Right ventricle myocardium inferior (tissue), 1 donor: ENCODE measurements around the gene EYA2. TPM values are rescaled to one million over a fixed set of nuclear protein-coding genes. Genes with fewer than 3 reads are reported as not detected.

Experiments
- ATAC-seq: fragments of 200-7000 bp; cut with Tn5 transposase; one replicate; pipeline ENCODE4 v1.9.1; 2020; ENCODE audit warnings: mild to moderate bottlenecking, moderate library complexity
- DNase-seq: peaks from one replicate; pipeline ENCODE4 v3.0.0; 2021; ENCODE audit errors: missing footprints
- intact Hi-C: fragments of 100-400 bp; cut with DNase I; formaldehyde crosslinking; loops from one replicate; pipeline ENCODE4 v1.11.0; 2022
- microRNA-seq: library from miRNA; unstranded; fragments of <30 nt; microRNA quantifications from one replicate; pipeline ENCODE4 v1.2.0, GENCODE V29; 2020
- total RNA-seq: library from RNA; stranded (reverse); fragmentation: NEBNext Ultra II Directional; extraction: Animal tissue kit (Norgen Biotek cat#: 25700); gene quantifications from one replicate; pipeline ENCODE4 v1.2.1, GENCODE V29; 2021
- donor health status: DM: no; HTN: yes; CAD: no; lungs with severe emphysema.

Gene EYA2
- total RNA-seq, 1 donor from 2014 or later: 1.5 TPM

DNA sequence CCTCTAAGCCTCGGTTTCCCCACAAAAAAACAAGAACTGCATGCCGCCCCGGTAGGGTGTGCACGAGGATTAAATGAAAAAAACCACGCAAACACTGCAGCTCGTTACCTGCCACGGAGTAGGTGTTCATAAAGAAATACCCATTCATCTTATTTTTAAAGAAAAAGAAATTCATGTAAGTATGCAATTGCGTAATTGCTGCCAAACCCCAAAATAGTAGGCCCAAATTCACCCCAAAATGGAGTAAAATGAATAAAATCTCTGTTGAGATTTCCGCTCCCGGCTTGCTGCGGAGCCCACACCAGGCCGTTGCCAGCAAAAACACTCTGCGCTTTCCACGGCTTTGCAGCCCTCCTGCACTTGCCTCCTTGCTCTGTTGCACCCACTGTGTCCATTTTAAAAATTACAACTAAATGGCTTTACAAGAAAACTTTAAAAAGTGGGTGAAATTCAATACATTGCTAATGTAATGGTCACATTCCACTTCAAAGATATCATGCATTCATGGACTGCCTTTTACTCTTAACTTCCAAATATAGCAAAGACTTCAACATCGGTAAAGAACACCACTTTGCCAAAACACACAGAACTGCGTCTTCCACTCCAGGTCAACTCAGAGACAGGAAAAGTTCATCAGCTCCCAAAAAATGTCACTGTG is 336.9 kb downstream of the EYA2 start:
- intact Hi-C loops: no loop called here
- ATAC-seq (no peak), DNase-seq (no peak)

DNA sequence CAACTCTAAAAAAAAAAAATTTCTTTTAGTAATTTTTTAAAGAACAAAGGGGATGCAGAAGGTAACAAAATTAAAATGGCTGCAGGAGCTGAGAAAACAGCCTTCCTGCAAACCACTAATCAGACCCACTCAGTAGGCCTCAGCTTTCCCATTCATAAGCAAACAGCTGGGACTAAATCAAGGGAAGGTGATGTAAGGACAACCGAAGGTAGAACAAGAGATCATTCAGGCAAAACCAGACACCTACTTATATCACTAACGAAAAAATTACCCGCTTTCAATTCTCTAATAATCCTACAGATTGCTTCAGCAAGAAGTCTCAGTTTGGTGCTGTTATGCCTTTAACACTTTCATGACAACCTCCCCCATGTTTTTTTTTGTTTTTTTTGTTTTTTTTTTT is 337.9 kb downstream of the EYA2 start:
- DNase-seq (no peak), ATAC-seq (no peak)
- intact Hi-C loops: no loop called here

DNA sequence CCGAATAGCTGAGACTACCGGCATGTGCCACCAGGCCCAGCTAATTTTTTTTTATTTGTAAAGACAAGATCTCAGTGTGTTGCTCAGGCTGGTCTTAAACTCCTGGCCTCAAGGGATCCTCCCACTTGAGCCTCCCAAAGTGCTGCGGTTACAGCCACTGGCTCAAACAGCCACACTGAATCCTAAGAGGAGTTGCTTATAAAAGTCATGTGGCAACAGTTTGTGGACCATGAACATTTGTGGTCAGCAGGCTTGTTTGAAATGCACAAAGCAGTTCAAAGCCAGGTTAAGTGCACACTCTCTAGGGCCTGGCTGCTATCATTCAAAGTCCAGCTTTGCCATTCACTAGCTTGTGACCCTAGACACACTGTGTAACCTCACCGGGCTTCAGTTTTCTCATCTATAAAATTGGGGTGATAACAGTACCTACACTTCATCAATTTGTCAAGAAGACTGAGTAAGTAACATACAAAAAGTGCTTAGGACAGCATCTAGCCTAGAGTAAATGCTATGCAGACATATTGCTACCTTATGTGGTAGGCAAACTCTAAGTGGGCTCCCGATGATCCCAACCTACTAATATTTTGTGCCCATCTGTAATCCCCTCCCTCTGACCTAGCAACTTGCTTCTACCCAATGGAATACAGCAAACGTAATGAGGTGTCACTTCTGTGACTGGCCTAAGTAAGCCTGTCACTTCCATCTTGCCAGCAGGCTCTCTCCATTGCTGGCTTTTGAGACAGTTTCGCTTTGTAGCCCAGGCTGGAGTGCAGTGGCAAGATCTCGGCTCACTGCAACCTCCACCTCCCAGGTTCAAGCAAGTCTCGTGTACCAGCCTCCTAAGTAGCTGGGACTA is 338.9 kb downstream of the EYA2 start:
- ATAC-seq (no peak), DNase-seq (no peak)
- intact Hi-C loops: no loop called here

DNA sequence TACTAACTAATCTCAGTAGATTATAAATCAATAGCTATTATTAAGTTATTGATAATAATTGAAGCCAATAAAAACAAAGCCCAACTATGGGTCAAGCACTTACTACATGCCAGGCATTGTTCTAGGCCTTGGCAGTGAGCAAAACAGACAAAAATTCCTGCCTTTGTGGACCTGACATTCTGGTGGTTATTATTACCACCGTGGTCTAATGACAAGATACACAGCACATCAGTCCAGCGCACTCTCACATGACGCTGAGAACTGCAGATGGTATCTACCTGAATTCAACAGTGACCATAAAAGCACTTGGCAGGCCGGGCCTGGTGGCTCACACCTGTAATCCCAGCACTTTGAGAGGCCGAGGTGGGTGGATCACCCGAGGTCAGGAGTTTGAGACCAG is 340.5 kb downstream of the EYA2 start:
- intact Hi-C loops: no loop called here
- DNase-seq (no peak), ATAC-seq (no peak)

DNA sequence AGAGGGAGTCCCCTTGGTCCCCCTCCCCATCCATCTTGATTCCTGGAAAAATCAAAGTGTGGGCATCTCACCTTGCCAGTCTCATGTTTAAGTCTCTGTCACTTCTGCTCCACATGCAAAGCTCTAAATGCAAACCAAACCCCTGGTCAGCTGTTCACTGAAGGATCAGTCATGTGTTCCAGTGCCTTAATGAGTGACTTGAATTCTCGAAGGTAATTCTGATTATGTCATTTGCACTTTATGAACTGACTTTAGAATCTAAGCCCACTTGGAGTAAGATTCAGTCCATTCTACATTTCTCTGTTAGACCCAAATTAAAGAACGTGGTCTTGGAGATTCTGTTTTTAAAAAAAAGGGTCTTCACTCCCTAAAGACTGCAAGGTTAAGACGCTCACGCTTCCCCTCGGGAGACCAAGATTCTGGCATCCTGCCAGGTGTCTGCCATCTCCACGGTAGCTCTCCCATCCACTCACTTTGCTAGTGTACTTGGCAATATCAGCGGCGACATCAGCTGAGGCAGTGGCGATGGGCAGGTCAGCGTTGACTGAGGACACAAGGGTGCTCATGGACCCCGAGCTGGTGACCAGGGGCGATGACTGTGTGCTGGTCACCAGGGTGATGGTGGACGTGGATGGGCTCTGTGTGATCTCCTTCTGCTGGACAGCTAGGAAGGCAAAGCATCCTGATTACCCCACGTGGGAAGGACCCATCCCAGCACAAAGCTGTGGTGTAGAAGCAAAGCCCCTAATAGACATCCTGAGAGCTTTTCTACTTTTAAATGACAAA is 341.4 kb downstream of the EYA2 start:
- intact Hi-C loops: no loop called here
- no peak for ATAC-seq
- DNase-seq: no peak

DNA sequence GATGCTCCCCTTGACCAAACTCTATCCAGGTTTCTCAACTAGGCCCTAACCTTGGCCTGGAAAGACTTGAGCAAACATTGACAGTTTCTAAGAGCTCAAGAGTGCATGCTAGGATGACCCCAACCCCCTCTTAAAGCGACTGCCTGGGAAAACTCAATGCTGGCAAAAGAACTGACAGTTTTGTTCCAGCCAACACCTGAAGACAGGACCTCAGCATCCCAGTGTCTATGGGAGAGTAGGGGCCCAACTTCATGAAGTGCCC is 341.9 kb downstream of the EYA2 start:
- no peak for ATAC-seq
- DNase-seq: no peak
- intact Hi-C loops: no loop called here

DNA sequence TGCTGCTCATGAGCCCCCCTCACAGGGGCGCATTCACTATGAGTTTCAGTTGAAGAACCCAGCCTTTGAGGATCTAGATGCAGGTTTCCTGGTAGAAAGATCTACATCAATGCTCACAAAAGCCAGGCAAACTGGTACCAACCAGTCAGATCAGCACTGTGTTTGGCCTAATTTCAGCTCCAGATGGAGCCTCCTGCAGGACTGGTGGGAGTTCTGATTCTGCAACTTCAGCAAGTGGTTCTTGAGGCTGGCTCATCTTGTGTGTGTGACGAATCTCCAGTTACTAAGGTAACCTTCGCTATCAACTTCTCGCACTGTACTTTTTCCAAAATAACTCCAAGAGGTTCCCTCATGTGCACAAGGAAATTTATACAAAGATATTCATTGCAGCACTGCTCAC is 343.1 kb downstream of the EYA2 start:
- no peak for ATAC-seq
- no peak for DNase-seq
- intact Hi-C loops: no loop called here

Small RNA genes lying within 50 kb of the gene (microRNA-seq; reads per million reads assigned to microRNA genes)
- gene MIR3616: not detected

Other genes with a start within 250 kb of the EYA2 start
- 0.30 TPM for gene SLC13A3, start 243.4 kb upstream of the EYA2 start, total RNA-seq
- 5.6 TPM for gene TP53RK, start 205.4 kb upstream of the EYA2 start, total RNA-seq
- 3.1 TPM for gene SLC2A10, start 185.2 kb upstream of the EYA2 start, total RNA-seq